ENCODE measurements around the gene SDC3.

The SDC3 gene

GRCh38 chr1:30928171-30928570 is 19.6 kb upstream of the SDC3 start:
- DNase-seq = no peak

GRCh38 chr1:30927448-30927847 is 18.9 kb upstream of the SDC3 start:
- DNase-seq = no peak

- no peak for DNase-seq
Measured at GRCh38 chr1:30923597-30923996, 15.0 kb upstream of the SDC3 start.

GRCh38 chr1:30920827-30921226 is 12.3 kb upstream of the SDC3 start:
- no peak for DNase-seq

- no peak for DNase-seq
Measured at GRCh38 chr1:30919025-30919881, 10.7 kb upstream of the SDC3 start.

- DNase-seq = no peak
Measured at GRCh38 chr1:30916296-30916695, 7.7 kb upstream of the SDC3 start.

- no peak for DNase-seq
Measured at GRCh38 chr1:30915491-30916230, 7.1 kb upstream of the SDC3 start.

- DNase-seq = no peak
Measured at GRCh38 chr1:30914931-30915330, 6.4 kb upstream of the SDC3 start.

GRCh38 chr1:30914587-30914922 is 6.0 kb upstream of the SDC3 start:
- DNase-seq = no peak

GRCh38 chr1:30912913-30913652 is 4.5 kb upstream of the SDC3 start:
- DNase-seq = no peak

GRCh38 chr1:30912224-30912623 is 3.7 kb upstream of the SDC3 start:
- no peak for DNase-seq

GRCh38 chr1:30911059-30911954 is 2.7 kb upstream of the SDC3 start:
- DNase-seq = no peak

GRCh38 chr1:30909365-30910068 is 959 bp upstream of the SDC3 start:
- no peak for DNase-seq

- DNase-seq = no peak
Measured at GRCh38 chr1:30908316-30908695, 252 bp downstream of the SDC3 start.

GRCh38 chr1:30907481-30908315 is 860 bp downstream of the SDC3 start:
- no peak for DNase-seq

- no peak for DNase-seq
Measured at GRCh38 chr1:30906631-30907441, 1.7 kb downstream of the SDC3 start.

- no peak for DNase-seq
Measured at GRCh38 chr1:30905916-30906620, 2.5 kb downstream of the SDC3 start.

- no peak for DNase-seq
Measured at GRCh38 chr1:30905403-30905802, 3.2 kb downstream of the SDC3 start.

GRCh38 chr1:30904962-30905335 is 3.6 kb downstream of the SDC3 start:
- no peak for DNase-seq
